ENCODE data around the gene WDFY2.

Gene WDFY2

DNA sequence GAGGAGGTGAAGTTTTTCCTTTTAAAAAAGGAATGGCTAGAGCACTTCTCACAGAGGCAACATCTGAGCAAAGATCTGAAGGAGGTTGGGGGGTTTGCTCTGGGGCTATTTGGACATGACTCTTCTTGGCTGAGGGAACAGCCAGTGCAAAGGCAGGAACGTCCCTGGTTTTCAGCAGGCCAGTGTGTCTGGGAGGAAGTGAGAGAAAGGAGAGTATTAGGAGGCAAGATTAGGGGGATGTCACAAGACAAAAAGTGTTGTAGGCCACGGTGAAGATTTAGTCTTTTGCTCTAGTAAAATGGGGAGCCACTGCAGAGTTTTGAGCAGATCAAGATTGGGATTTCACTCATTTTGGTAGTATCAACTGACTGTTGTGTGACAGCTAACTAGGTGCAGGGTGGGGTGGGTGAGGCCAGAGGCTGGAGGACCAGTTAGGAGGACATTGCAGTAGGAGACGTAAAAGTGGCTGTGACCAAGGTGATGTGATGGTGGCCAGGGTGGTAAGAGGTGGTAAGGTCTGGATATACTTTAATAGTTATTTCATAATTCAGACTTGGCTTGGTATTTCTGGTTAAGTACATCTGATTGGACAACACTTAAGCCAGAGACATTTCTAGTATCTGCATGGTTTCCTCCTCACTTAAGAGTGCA lies 40.6 kb downstream of the WDFY2 start:
- no peaks in the 10 kb centered on the region for H3K4me1 ChIP-seq (ENCODE audit: insufficient read depth, insufficient read length)

GRCh38 chr13:51625555-51626345 lies 41.5 kb downstream of the WDFY2 start:
- Histone ChIP-seq H3K9me3 (ENCODE audit: insufficient read depth, low read length) (no peaks in the 10 kb centered on the region), H3K36me3 (ENCODE audit: insufficient read depth, insufficient read length, low read length) (no peaks in the 10 kb centered on the region), H3K4me3 (ENCODE audit: insufficient read length, low read depth) (no peak overlapping the region), H3K4me1 (ENCODE audit: insufficient read depth, insufficient read length) (no peaks in the 10 kb centered on the region), H3K27me3 (ENCODE audit: insufficient read depth, insufficient read length) (no peaks in the 10 kb centered on the region), H3K9ac (ENCODE audit: insufficient read length, low read depth) (no peak overlapping the region)
- TF ChIP-seq ZNF274 (IDR thresholded peaks at IDR 0.05; ENCODE audit: low read depth, low read length) (no peak), YY1 (IDR thresholded peaks at IDR 0.05; ENCODE audit: insufficient read depth, insufficient read length) (no peak), SUZ12 (IDR thresholded peaks at IDR 0.05; ENCODE audit: extremely low read depth, insufficient read depth, insufficient read length) (no peak)
- DNase-seq (ENCODE audit: low read depth, low spot score), result no peak

More for the DNA sequence above, 40.6 kb downstream of the WDFY2 start:
- Histone ChIP-seq H3K27me3 (ENCODE audit: insufficient read depth, insufficient read length) (no peaks in the 10 kb centered on the region), H3K9me3 (ENCODE audit: insufficient read depth, low read length) (no peaks in the 10 kb centered on the region), H3K36me3 (ENCODE audit: insufficient read depth, insufficient read length, low read length) (no peaks in the 10 kb centered on the region), H3K9ac (ENCODE audit: insufficient read length, low read depth) (no peak overlapping the region), H3K4me3 (ENCODE audit: insufficient read length, low read depth) (no peak overlapping the region)
- TF ChIP-seq SUZ12 (IDR thresholded peaks at IDR 0.05; ENCODE audit: extremely low read depth, insufficient read depth, insufficient read length), result no peak
- no peak for DNase-seq (ENCODE audit: low read depth, low spot score)

- no peak for TF ChIP-seq ZNF274 (IDR thresholded peaks at IDR 0.05; ENCODE audit: low read depth, low read length)
- Histone ChIP-seq H3K27me3 (ENCODE audit: insufficient read depth, insufficient read length) (no peaks in the 10 kb centered on the region), H3K4me1 (ENCODE audit: insufficient read depth, insufficient read length) (no peaks in the 10 kb centered on the region), H3K9me3 (ENCODE audit: insufficient read depth, low read length) (no peaks in the 10 kb centered on the region), H3K36me3 (ENCODE audit: insufficient read depth, insufficient read length, low read length) (no peaks in the 10 kb centered on the region), H3K4me3 (ENCODE audit: insufficient read length, low read depth) (no peak overlapping the region), H3K9ac (ENCODE audit: insufficient read length, low read depth) (no peak overlapping the region)
- DNase-seq (ENCODE audit: low read depth, low spot score), result no peak
These were observed 42.5 kb downstream of the WDFY2 start for GRCh38 chr13:51626749-51627148.

DNA sequence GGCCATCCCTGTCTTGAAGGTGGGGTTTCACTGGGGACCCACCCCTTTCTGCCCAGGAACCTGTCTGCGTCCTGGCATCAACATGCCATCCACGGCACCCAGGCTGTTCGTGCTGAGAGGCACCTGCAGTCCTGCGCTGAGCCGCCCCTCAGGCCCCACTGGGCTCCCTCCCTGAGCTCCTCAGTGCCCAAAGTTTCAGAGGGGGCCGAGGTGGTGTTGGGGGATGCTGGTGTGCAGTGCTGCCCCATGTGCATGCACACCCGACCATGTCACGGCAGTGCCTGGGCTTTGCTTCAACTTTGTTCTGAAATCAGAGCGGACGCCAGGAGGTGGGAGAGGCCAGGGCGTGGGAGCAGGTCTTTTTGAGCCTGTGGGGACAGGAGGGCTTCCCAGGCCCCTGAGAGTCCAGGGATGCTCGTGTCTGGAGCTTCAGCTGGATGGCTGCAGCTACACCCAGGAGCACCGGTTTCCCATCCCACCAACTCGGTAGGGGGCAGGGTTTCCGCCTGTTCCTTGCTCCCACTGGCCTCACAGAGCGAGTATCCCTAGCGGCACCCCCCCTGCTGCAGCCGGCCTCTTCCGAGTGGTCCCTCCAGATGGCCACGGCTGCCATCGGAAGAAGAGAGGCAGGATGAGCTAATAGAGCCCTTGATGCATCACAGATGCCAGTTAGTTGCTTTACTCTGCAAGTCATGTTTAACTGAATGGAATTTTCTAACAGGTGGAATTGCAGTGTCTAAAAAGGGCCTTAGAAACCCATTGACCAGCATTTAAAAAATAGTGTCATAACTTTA lies 44.0 kb downstream of the WDFY2 start:
- TF ChIP-seq SUZ12 (IDR thresholded peaks at IDR 0.05; ENCODE audit: extremely low read depth, insufficient read depth, insufficient read length), result no peak
- no peak for TF ChIP-seq YY1 (IDR thresholded peaks at IDR 0.05; ENCODE audit: insufficient read depth, insufficient read length)
- no peak for TF ChIP-seq ZNF274 (IDR thresholded peaks at IDR 0.05; ENCODE audit: low read depth, low read length)
- H3K36me3 ChIP-seq (ENCODE audit: insufficient read depth, insufficient read length, low read length), result no peaks in the 10 kb centered on the region
- H3K4me3 ChIP-seq (ENCODE audit: insufficient read length, low read depth), result no peak overlapping the region
- H3K9ac ChIP-seq (ENCODE audit: insufficient read length, low read depth), result no peak overlapping the region
- H3K4me1 ChIP-seq (ENCODE audit: insufficient read depth, insufficient read length), result no peaks in the 10 kb centered on the region
- no peak for DNase-seq (ENCODE audit: low read depth, low spot score)
- H3K9me3 ChIP-seq (ENCODE audit: insufficient read depth, low read length), result no peaks in the 10 kb centered on the region
- no peaks in the 10 kb centered on the region for H3K27me3 ChIP-seq (ENCODE audit: insufficient read depth, insufficient read length)

DNA sequence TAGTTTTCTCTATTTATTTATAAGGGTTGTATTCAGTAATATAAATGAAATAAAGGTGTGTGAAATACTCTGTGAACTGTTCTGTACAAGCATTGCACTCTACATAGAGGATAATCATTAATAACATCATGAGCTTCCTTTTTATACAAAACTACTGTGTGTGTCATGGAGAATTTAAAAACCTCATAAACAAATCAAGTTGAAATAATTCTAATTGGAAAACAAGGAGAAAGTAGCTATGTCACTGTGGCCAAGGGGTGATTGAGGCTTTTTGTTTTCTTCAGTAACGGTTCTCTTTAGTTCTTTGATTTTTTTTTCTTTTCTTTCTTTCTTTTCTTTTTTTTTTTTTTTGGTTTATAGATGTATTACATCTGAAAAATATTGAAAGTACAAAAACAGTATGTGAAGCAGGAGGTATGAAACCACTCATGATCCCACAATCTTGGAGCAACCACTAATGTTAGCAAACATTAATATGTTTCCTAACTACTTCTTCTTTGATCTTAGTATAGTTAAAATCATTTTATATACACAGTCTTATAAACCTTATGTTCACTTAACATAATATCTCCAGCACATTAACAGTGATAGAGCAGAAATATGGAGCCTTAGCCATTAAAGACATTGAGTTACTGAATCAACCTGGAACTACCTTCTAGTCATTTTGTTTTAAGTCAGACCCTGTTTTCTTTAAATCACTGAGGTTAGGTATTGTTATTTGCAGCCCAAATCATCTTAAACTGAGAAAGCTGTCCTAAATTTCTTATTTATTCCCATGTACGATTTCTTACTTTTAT lies 45.4 kb downstream of the WDFY2 start:
- TF ChIP-seq SUZ12 (IDR thresholded peaks at IDR 0.05; ENCODE audit: extremely low read depth, insufficient read depth, insufficient read length), result no peak
- TF ChIP-seq ZNF274 (IDR thresholded peaks at IDR 0.05; ENCODE audit: low read depth, low read length), result no peak
- TF ChIP-seq YY1 (IDR thresholded peaks at IDR 0.05; ENCODE audit: insufficient read depth, insufficient read length), result no peak
- no peaks in the 10 kb centered on the region for H3K4me1 ChIP-seq (ENCODE audit: insufficient read depth, insufficient read length)
- no peak for DNase-seq (ENCODE audit: low read depth, low spot score)
- H3K27me3 ChIP-seq (ENCODE audit: insufficient read depth, insufficient read length), result no peaks in the 10 kb centered on the region
- H3K36me3 ChIP-seq (ENCODE audit: insufficient read depth, insufficient read length, low read length), result no peaks in the 10 kb centered on the region
- H3K9ac ChIP-seq (ENCODE audit: insufficient read length, low read depth), result no peak overlapping the region
- no peaks in the 10 kb centered on the region for H3K9me3 ChIP-seq (ENCODE audit: insufficient read depth, low read length)
- no peak overlapping the region for H3K4me3 ChIP-seq (ENCODE audit: insufficient read length, low read depth)

GRCh38 chr13:51630288-51630615 lies 46.0 kb downstream of the WDFY2 start:
- Histone ChIP-seq H3K4me3 (ENCODE audit: insufficient read length, low read depth) (no peak overlapping the region), H3K27me3 (ENCODE audit: insufficient read depth, insufficient read length) (no peaks in the 10 kb centered on the region), H3K36me3 (ENCODE audit: insufficient read depth, insufficient read length, low read length) (no peaks in the 10 kb centered on the region), H3K9me3 (ENCODE audit: insufficient read depth, low read length) (no peaks in the 10 kb centered on the region), H3K4me1 (ENCODE audit: insufficient read depth, insufficient read length) (no peaks in the 10 kb centered on the region), H3K9ac (ENCODE audit: insufficient read length, low read depth) (no peak overlapping the region)
- DNase-seq (ENCODE audit: low read depth, low spot score), result no peak
- no peak for TF ChIP-seq SUZ12 (IDR thresholded peaks at IDR 0.05; ENCODE audit: extremely low read depth, insufficient read depth, insufficient read length)
